GM12878 (cell line): ENCODE measurements around the gene FHOD3.

Experiments
- CBX5 ChIP-seq: sonication (generic); IDR thresholded peaks from 2 replicates; pipeline ENCODE4 v1.6.1; 2016; ENCODE audit warnings: low read depth, moderate library complexity, mild to moderate bottlenecking, inconsistent platforms
- EP300 ChIP-seq, 2 experiments: fragments of 150-350 bp in 1 of 2; IDR thresholded peaks; 2 replicates each; pipeline ENCODE4 v1.6.1; 2011 to 2012; ENCODE audit warnings: low read depth in 2 of 2, low read length in 2 of 2, borderline replicate concordance in 1 of 2, improper control_type of control experiment in 1 of 2, inconsistent platforms in 1 of 2; ENCODE audit not compliant: control insufficient read depth in 1 of 2
- JUND ChIP-seq: IDR thresholded peaks from 2 replicates; pipeline ENCODE4 v1.6.1; 2012; ENCODE audit warnings: low read depth, mild to moderate bottlenecking, low read length, improper control_type of control experiment, moderate library complexity
- RFX5 ChIP-seq: IDR thresholded peaks from 2 replicates; pipeline ENCODE4 v1.6.1; 2011; ENCODE audit warnings: low read depth, low read length, improper control_type of control experiment
- TF ChIP-seq, protein P1 (sequence below): IDR thresholded peaks from 2 replicates; pipeline ENCODE4 v1.6.1; 2012; ENCODE audit warnings: mild to moderate bottlenecking, low read depth, low read length
- TF ChIP-seq, protein P2 (sequence below): IDR thresholded peaks from 2 replicates; pipeline ENCODE4 v1.6.1; 2011; ENCODE audit warnings: mild to moderate bottlenecking, low read depth, low read length, moderate library complexity; ENCODE audit not compliant: insufficient replicate concordance
- TF ChIP-seq, protein P3 (sequence below): IDR thresholded peaks from 2 replicates; pipeline ENCODE4 v1.6.1; 2011; ENCODE audit warnings: borderline replicate concordance, low read depth, mild to moderate bottlenecking, moderate library complexity, mixed read lengths, low read length; ENCODE audit not compliant: insufficient read depth; ENCODE audit errors: extremely low read length
- TF ChIP-seq, protein P4 (sequence below): fragments of 450-650 bp; IDR thresholded peaks from 2 replicates; pipeline ENCODE4 v1.6.1; 2017; ENCODE audit warnings: borderline replicate concordance
- TF ChIP-seq, protein P5 (sequence below), 3 experiments: IDR thresholded peaks in 2 of 3; conservative IDR thresholded peaks in 1 of 3; 2 replicates each; pipeline ENCODE4 v1.5.1; 2011; ENCODE audit warnings: low read depth in 3 of 3, low read length in 3 of 3, mild to moderate bottlenecking in 3 of 3, control low read depth in 2 of 3, moderate library complexity in 2 of 3, inconsistent platforms in 1 of 3, mixed read lengths in 1 of 3; ENCODE audit not compliant: control insufficient read depth in 2 of 3, insufficient read depth in 1 of 3; ENCODE audit errors: extremely low read depth in 1 of 3

DNA sequence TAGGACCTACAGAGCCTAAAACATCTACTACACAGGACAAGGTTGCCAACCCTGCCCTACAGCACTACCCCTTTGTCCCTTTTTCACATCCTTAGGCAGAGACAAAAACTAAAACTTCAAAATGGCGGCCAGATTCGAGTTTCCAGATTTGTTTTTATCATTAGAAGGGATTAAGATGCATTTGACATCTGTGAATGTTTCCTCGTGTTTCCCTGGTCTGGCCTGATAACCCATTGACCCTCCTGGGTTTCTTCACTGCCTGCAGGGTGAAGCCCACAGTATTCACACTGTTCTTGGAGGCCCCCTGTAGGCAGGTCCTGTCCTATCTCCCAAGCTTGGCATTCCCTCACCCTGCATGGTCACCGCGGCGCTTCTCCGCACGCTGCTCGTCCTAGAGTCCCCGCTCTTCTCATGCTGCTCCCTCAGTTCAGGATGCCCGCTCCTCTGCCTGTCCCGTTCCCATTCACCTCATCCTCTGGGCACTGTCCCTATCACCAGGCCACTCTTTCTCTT is 463.7 kb downstream of the FHOD3 start:
- TF ChIP-seq, protein P1, sequence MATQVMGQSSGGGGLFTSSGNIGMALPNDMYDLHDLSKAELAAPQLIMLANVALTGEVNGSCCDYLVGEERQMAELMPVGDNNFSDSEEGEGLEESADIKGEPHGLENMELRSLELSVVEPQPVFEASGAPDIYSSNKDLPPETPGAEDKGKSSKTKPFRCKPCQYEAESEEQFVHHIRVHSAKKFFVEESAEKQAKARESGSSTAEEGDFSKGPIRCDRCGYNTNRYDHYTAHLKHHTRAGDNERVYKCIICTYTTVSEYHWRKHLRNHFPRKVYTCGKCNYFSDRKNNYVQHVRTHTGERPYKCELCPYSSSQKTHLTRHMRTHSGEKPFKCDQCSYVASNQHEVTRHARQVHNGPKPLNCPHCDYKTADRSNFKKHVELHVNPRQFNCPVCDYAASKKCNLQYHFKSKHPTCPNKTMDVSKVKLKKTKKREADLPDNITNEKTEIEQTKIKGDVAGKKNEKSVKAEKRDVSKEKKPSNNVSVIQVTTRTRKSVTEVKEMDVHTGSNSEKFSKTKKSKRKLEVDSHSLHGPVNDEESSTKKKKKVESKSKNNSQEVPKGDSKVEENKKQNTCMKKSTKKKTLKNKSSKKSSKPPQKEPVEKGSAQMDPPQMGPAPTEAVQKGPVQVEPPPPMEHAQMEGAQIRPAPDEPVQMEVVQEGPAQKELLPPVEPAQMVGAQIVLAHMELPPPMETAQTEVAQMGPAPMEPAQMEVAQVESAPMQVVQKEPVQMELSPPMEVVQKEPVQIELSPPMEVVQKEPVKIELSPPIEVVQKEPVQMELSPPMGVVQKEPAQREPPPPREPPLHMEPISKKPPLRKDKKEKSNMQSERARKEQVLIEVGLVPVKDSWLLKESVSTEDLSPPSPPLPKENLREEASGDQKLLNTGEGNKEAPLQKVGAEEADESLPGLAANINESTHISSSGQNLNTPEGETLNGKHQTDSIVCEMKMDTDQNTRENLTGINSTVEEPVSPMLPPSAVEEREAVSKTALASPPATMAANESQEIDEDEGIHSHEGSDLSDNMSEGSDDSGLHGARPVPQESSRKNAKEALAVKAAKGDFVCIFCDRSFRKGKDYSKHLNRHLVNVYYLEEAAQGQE: no peak
- TF ChIP-seq, protein P2, sequence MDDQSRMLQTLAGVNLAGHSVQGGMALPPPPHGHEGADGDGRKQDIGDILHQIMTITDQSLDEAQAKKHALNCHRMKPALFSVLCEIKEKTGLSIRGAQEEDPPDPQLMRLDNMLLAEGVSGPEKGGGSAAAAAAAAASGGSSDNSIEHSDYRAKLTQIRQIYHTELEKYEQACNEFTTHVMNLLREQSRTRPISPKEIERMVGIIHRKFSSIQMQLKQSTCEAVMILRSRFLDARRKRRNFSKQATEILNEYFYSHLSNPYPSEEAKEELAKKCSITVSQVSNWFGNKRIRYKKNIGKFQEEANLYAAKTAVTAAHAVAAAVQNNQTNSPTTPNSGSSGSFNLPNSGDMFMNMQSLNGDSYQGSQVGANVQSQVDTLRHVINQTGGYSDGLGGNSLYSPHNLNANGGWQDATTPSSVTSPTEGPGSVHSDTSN: no peak
- TF ChIP-seq, protein P3, sequence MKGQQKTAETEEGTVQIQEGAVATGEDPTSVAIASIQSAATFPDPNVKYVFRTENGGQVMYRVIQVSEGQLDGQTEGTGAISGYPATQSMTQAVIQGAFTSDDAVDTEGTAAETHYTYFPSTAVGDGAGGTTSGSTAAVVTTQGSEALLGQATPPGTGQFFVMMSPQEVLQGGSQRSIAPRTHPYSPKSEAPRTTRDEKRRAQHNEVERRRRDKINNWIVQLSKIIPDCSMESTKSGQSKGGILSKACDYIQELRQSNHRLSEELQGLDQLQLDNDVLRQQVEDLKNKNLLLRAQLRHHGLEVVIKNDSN: no peak
- TF ChIP-seq, protein P4, sequence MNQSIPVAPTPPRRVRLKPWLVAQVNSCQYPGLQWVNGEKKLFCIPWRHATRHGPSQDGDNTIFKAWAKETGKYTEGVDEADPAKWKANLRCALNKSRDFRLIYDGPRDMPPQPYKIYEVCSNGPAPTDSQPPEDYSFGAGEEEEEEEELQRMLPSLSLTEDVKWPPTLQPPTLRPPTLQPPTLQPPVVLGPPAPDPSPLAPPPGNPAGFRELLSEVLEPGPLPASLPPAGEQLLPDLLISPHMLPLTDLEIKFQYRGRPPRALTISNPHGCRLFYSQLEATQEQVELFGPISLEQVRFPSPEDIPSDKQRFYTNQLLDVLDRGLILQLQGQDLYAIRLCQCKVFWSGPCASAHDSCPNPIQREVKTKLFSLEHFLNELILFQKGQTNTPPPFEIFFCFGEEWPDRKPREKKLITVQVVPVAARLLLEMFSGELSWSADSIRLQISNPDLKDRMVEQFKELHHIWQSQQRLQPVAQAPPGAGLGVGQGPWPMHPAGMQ: no peak
- TF ChIP-seq, protein P5, sequence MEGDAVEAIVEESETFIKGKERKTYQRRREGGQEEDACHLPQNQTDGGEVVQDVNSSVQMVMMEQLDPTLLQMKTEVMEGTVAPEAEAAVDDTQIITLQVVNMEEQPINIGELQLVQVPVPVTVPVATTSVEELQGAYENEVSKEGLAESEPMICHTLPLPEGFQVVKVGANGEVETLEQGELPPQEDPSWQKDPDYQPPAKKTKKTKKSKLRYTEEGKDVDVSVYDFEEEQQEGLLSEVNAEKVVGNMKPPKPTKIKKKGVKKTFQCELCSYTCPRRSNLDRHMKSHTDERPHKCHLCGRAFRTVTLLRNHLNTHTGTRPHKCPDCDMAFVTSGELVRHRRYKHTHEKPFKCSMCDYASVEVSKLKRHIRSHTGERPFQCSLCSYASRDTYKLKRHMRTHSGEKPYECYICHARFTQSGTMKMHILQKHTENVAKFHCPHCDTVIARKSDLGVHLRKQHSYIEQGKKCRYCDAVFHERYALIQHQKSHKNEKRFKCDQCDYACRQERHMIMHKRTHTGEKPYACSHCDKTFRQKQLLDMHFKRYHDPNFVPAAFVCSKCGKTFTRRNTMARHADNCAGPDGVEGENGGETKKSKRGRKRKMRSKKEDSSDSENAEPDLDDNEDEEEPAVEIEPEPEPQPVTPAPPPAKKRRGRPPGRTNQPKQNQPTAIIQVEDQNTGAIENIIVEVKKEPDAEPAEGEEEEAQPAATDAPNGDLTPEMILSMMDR (IDR thresholded peaks at IDR 0.05 in 2 of 3, conservative IDR thresholded peaks at IDR 0.05 in 1 of 3; ENCODE audit: control insufficient read depth in 2 of 3, extremely low read depth in 1 of 3, insufficient read depth in 1 of 3, low read depth in 3 of 3, low read length in 3 of 3): no peak
- no peak for TF ChIP-seq CBX5
- no peak for TF ChIP-seq EP300 (IDR thresholded peaks at IDR 0.05; ENCODE audit: borderline replicate concordance in 1 of 2, control insufficient read depth in 1 of 2, low read depth in 2 of 2, low read length in 2 of 2)
- no peak for TF ChIP-seq RFX5
- no peak for TF ChIP-seq JUND
